K562 (cell line): ENCODE results near the gene RGS6. TPM values are rescaled to one million over a fixed set of nuclear protein-coding genes. Genes with fewer than 3 reads are reported as not detected.

ENCODE experiments used
- ATAC-seq: fragments of 200-7000 bp; cut with Tn5 transposase; 3 replicates; pipeline ENCODE4 v1.9.1; 2020; ENCODE audit warnings: moderate library complexity
- BruUV-seq: library from RNA; stranded (reverse); fragments of 400-500 nt; replicated peaks from 2 replicates; lab custom pipeline; 2021; lab: Mats Ljungman, UMichigan
- CTCF ChIA-PET: fragments of 300-600 bp; formaldehyde crosslinking; extraction: SDS; loops from one replicate; lab custom pipeline; 2021; ENCODE audit warnings: low intra/inter-chr PET ratio; lab: Yijun Ruan, JAX
- POLR2A ChIA-PET: fragments of 300-600, 350-650 bp; sonication (Branson Sonifier 250); formaldehyde crosslinking; extraction: SDS; loops from one replicate; lab custom pipeline; 2021; ENCODE audit warnings: antibody characterized with exemption, inconsistent platforms; lab: Yijun Ruan, JAX
- DNase-seq, 4 experiments: peaks; one replicate each; pipeline versions ENCODE4 v3.0.0 to v3.0.0-alpha.2; 2011 to 2018; ENCODE audit warnings: low spot score in 3 of 4, mixed read lengths in 3 of 4; ENCODE audit errors: extremely low read depth in 1 of 4
- FAIRE-seq: peaks from 2 replicates; lab custom pipeline; 2011; peaks lifted over from hg19 to GRCh38; lab: Jason Lieb, UNC
- H2AFZ ChIP-seq: 2 replicates; pipeline ENCODE4 v1.6.0; 2011; ENCODE audit warnings: low read depth, low read length, control low read depth, inconsistent platforms
- H3K27ac ChIP-seq: fragments of 200-600 bp; 3 replicates; pipeline ENCODE4 v1.8.0; 2011; ENCODE audit warnings: low read depth, mild to moderate bottlenecking, control low read depth, inconsistent platforms, low read length, moderate library complexity, mixed read lengths; ENCODE audit errors: extremely low read depth
- H3K27me3 ChIP-seq, 2 experiments: fragments of 300-600 bp in 1 of 2; 2 replicates in 1 of 2; 3 replicates in 1 of 2; pipeline versions ENCODE4 v1.6.0 to v1.8.0; 2011; ENCODE audit warnings: inconsistent platforms in 2 of 2, low read length in 2 of 2, mild to moderate bottlenecking in 1 of 2, mixed read lengths in 1 of 2, moderate library complexity in 1 of 2; ENCODE audit not compliant: control insufficient read depth in 2 of 2, insufficient read depth in 2 of 2
- H3K36me3 ChIP-seq: fragments of 300-600 bp; 3 replicates; pipeline ENCODE4 v1.8.0; 2011; ENCODE audit warnings: mild to moderate bottlenecking, low read length, inconsistent platforms; ENCODE audit not compliant: control insufficient read depth, insufficient read depth
- H3K4me1 ChIP-seq, 2 experiments: fragments of 200-600 bp in 1 of 2; replicated peaks in 1 of 2; 2 replicates in 1 of 2; 3 replicates in 1 of 2; pipeline versions ENCODE4 v1.5.1 to v1.8.0; 2011; ENCODE audit warnings: inconsistent platforms in 2 of 2, low read length in 2 of 2, mild to moderate bottlenecking in 1 of 2, mixed read lengths in 1 of 2, moderate library complexity in 1 of 2; ENCODE audit not compliant: control insufficient read depth in 2 of 2, insufficient read depth in 2 of 2
- H3K4me2 ChIP-seq: 2 replicates; pipeline ENCODE4 v1.6.1; 2011; ENCODE audit warnings: low read length, control low read depth, inconsistent platforms, mixed read lengths; ENCODE audit not compliant: insufficient read depth
- H3K4me3 ChIP-seq: fragments of 200-600 bp; sonication (generic), shearing (Covaris generic); 2 replicates; pipeline ENCODE4 v1.5.1; 2016; ENCODE audit warnings: control low read depth, inconsistent platforms
- H3K79me2 ChIP-seq: fragments of 200-600 bp; 3 replicates; pipeline ENCODE4 v1.8.0; 2011; ENCODE audit warnings: low read length, inconsistent platforms; ENCODE audit not compliant: control insufficient read depth, insufficient read depth
- H3K9ac ChIP-seq, 2 experiments: 2 replicates each; pipeline versions ENCODE4 v1.6.0 to v1.6.1; 2011; ENCODE audit warnings: low read depth in 2 of 2, low read length in 2 of 2, control low read depth in 1 of 2, inconsistent platforms in 1 of 2, mild to moderate bottlenecking in 1 of 2, mixed read lengths in 1 of 2; ENCODE audit not compliant: insufficient read depth in 1 of 2
- H3K9me1 ChIP-seq: one replicate; pipeline ENCODE4 v1.6.0; 2011; ENCODE audit warnings: inconsistent platforms, mild to moderate bottlenecking, low read length, moderate library complexity; ENCODE audit not compliant: control insufficient read depth, insufficient read depth
- H3K9me3 ChIP-seq: replicated peaks from 2 replicates; pipeline ENCODE4 v1.5.1; 2011; ENCODE audit warnings: low read depth, low read length, inconsistent platforms; ENCODE audit not compliant: control insufficient read depth, insufficient read depth
- H4K20me1 ChIP-seq: replicated peaks from 2 replicates; pipeline ENCODE4 v1.6.1; 2011; ENCODE audit warnings: low read length, inconsistent platforms, mixed read lengths; ENCODE audit not compliant: control insufficient read depth, insufficient read depth
- CHD4 ChIP-seq: fragments of 200-600 bp; sonication (generic); IDR thresholded peaks from 3 replicates; pipeline ENCODE4 v1.6.1; 2012; ENCODE audit warnings: low read depth, mild to moderate bottlenecking, mixed read lengths, low read length, inconsistent platforms; ENCODE audit not compliant: insufficient read depth, insufficient replicate concordance, poor library complexity, severe bottlenecking
- EP400 ChIP-seq: fragments of 450-650 bp; IDR thresholded peaks from 2 replicates; pipeline ENCODE4 v1.6.1; 2017; ENCODE audit warnings: antibody characterized with exemption, mild to moderate bottlenecking, moderate library complexity
- KLF10 ChIP-seq: fragments of 250-450 bp; sonication (Bioruptor Pico); IDR thresholded peaks from 2 replicates; pipeline ENCODE4 v1.6.1; 2021; ENCODE audit warnings: matching md5 sums
- LCOR ChIP-seq: sonication (generic); formaldehyde crosslinking; IDR thresholded peaks from 2 replicates; pipeline ENCODE4 v1.8.0; 2022; ENCODE audit warnings: mild to moderate bottlenecking, missing genetic modification reagents
- NFATC3 ChIP-seq: fragments of 450-650 bp; IDR thresholded peaks from 2 replicates; pipeline ENCODE4 v1.6.1; 2017; ENCODE audit warnings: mild to moderate bottlenecking
- NFE2L1 ChIP-seq: fragments of 450-650 bp; IDR thresholded peaks from 2 replicates; pipeline ENCODE4 v1.6.1; 2016; ENCODE audit warnings: missing genetic modification characterization, low read depth, mild to moderate bottlenecking, missing compliant biosample characterization, moderate library complexity, borderline replicate concordance
- NR4A1 ChIP-seq, 2 experiments: fragments of 250-450 bp in 1 of 2; fragments of 450-650 bp in 1 of 2; sonication (Bioruptor Pico) in 1 of 2; IDR thresholded peaks; 2 replicates each; pipeline versions ENCODE4 v1.4.0 to v1.6.1; 2016 to 2020; ENCODE audit warnings: mild to moderate bottlenecking in 2 of 2, missing compliant biosample characterization in 1 of 2, missing genetic modification characterization in 1 of 2, moderate library complexity in 1 of 2
- PCBP2 ChIP-seq: fragments of 200-400 bp; formaldehyde crosslinking; IDR thresholded peaks from 2 replicates; pipeline ENCODE4 v1.6.1; 2018; ENCODE audit warnings: low read length, low read depth, mild to moderate bottlenecking, moderate library complexity; ENCODE audit not compliant: poor library complexity, severe bottlenecking
- SNAPC5 ChIP-seq: fragments of 250-450 bp; sonication (Bioruptor Pico); IDR thresholded peaks from 2 replicates; pipeline ENCODE4 v1.8.0; 2021; ENCODE audit warnings: moderate library complexity, mild to moderate bottlenecking, inconsistent platforms
- SNIP1 ChIP-seq: fragments of 450-650 bp; IDR thresholded peaks from 2 replicates; pipeline ENCODE4 v1.7.1; 2017; ENCODE audit warnings: low read depth, mild to moderate bottlenecking
- STAG1 ChIP-seq: sonication (generic); formaldehyde crosslinking; IDR thresholded peaks from 2 replicates; pipeline ENCODE4 v1.5.0; 2020; ENCODE audit warnings: missing genetic modification reagents, borderline replicate concordance
- ZFP36 ChIP-seq: fragments of 150-350 bp; IDR thresholded peaks from 2 replicates; pipeline ENCODE4 v1.6.1; 2018; ENCODE audit warnings: low read length, low read depth; ENCODE audit not compliant: partially characterized antibody
- ZNF311 ChIP-seq: fragments of 250-450 bp; sonication (Bioruptor Pico); IDR thresholded peaks from 2 replicates; pipeline ENCODE4 v1.4.0; 2020; ENCODE audit warnings: mild to moderate bottlenecking, moderate library complexity
- ZNF395 ChIP-seq: fragments of 200-800 bp; sonication (Bioruptor generic); IDR thresholded peaks from 2 replicates; pipeline ENCODE4 v1.6.1; 2017; ENCODE audit warnings: missing genetic modification characterization, missing compliant biosample characterization
- WGBS: fragments of 100-300 bp; shearing (Covaris generic); methylation state at CpG from one replicate; pipeline ENCODE4 v1.1.6; 2016; ENCODE audit warnings: low coverage, mixed read lengths; ENCODE audit not compliant: insufficient coverage; ENCODE audit errors: missing lambda C conversion rate; 5-methylcytosine and 5-hydroxymethylcytosine counted together
- in situ Hi-C: fragments of 300-500 bp; cut with MboI; formaldehyde crosslinking; loops from 4 replicates; pipeline ENCODE4 v1.15.0; 2018; ENCODE audit warnings: inconsistent platforms, mixed read lengths
- intact Hi-C: fragments of 100-400 bp; cut with micrococcal nuclease; formaldehyde crosslinking; loops from 2 replicates; pipeline ENCODE4 v1.14.2; 2022
- polyA plus RNA-seq, 8 experiments: library from polyadenylated mRNA; depleted of rRNA in 4 of 8; stranded (reverse) in 5 of 8; unstranded in 3 of 8; fragments of >200 nt; fragmentation: Nextera tagmentation in 2 of 8; fragmentation: Illumina TruSeq in 1 of 8; extraction: Ambion mirVana in 2 of 8; extraction: Trizol in 1 of 8; gene quantifications; 2 replicates each; pipeline versions ENCODE4 v1.2.1 to v1.2.3, GENCODE V29; 2011 to 2014; ENCODE audit warnings: inconsistent platforms in 1 of 8, missing spikeins in 1 of 8
- total RNA-seq, 7 experiments: library from RNA; depleted of rRNA in 6 of 7; stranded (reverse); fragments of >200 nt in 6 of 7; fragmentation: Illumina TruSeq in 2 of 7; extraction: Trizol in 2 of 7; gene quantifications; 2 replicates each; pipeline versions ENCODE4 v1.2.1 to v1.2.3, GENCODE V29; 2011 to 2021; ENCODE audit warnings: low replicate concordance in 1 of 7

Gene RGS6
- total and polyA plus RNA-seq, 9 of the 15 experiments (the other 6 are each of a cell fraction or from before 2014, with no cell fraction given), result not detected

- TF ChIP-seq EP400 (no peak), STAG1 (no peak), LCOR (CRISPR knock-in tag) (no peak), NFATC3 (no peak), PCBP2 (no peak), CHD4 (no peak)
Observed at GRCh38 chr14:71966528-71966927, 34.3 kb downstream of the RGS6 start (continued).

GRCh38 chr14:71967704-71968103 lies 35.5 kb downstream of the RGS6 start:
- Histone ChIP-seq H3K4me3 (no peak overlapping the region), H3K27me3 (no peaks in the 10 kb centered on the region), H3K9me1 (no peaks in the 10 kb centered on the region), H3K9ac (no peak overlapping the region), H3K4me2 (no peak overlapping the region), H3K36me3 (no peaks in the 10 kb centered on the region), H3K79me2 (no peaks in the 10 kb centered on the region), H3K27ac (no peak overlapping the region), H2AFZ (no peak overlapping the region), H3K9me3 (no peaks in the 10 kb centered on the region), H3K4me1 (no peaks in the 10 kb centered on the region), H4K20me1 (no peaks in the 10 kb centered on the region)
- POLR2A ChIA-PET, result no interaction called here
- 0% methylated on average over 1 of the region's 1 CpG for whole genome bisulfite sequencing
- in situ Hi-C loops, result no loop called here
- no TSS peak for BruUV-seq
- no peak for TF ChIP-seq KLF10 (CRISPR knock-in tag)
- no peak for TF ChIP-seq ZNF311
- TF ChIP-seq ZNF395 (CRISPR knock-in tag), result no peak
- TF ChIP-seq ZFP36, result no peak
- TF ChIP-seq NR4A1 (CRISPR knock-in tag; IDR thresholded peaks at IDR 0.05), result no peak
- TF ChIP-seq NR4A1 (tag; IDR thresholded peaks at IDR 0.05), result no peak
- no peak for TF ChIP-seq NFE2L1 (tag)
- TF ChIP-seq SNIP1, result no peak
- no peak for TF ChIP-seq SNAPC5 (CRISPR knock-in tag)
- no peak for FAIRE-seq
- intact Hi-C loops, result no loop called here
- no peak for ATAC-seq
- CTCF ChIA-PET, result no interaction called here
- DNase-seq, result no peak
